ENCODE measurements around the gene PPA1.
"Not testable (repeated sequence)": the region's sequence is repeated elsewhere in the genome, so short reads cannot be mapped to it uniquely, and the experiment has no call there.

PPA1 gene

DNA sequence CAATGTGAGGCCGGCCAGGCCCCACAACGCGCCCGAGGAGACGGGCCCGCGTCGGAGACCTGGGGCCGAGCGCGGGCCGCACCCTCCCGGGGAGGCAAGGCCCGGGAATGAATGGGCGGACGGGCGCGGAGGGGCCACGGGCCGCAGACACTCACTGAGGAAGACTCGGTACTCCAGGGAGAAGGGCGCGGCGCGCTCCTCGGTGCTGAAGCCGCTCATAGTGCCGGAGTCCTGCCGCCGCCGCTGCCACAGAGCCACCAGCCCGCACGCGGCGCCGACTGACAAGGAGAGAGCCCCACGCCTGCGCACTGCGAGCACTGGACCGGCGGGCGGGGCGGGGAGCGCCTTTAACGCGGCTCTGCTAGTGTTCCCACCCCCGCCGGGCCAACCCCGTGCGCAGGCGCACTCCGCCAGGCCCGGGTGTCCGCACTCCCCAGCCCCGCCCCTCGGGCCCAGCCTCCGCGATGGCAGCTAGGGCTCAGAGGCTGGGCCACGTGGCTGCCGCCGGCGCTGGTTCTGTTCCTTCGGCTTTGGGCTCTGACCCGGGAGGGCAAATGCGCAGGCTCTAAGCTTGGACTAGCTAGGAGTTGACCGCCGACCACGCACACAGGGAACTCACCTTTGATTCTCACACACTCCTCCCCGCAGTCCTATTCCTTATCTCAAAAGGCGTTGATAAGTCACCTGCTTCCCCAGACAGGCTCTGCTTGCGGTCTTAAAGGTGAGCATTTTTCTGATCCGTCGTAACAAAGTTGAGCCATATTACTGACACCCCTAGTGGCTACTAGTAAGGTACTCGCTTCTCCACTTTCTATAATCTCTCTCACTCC is at the start of gene PPA1:
PPA1 (minus strand) TSS at position 321 of the 830 bp plus-strand sequence; CDS start at position 219, 102 bp downstream.
- FAIRE-seq = no peak

DNA sequence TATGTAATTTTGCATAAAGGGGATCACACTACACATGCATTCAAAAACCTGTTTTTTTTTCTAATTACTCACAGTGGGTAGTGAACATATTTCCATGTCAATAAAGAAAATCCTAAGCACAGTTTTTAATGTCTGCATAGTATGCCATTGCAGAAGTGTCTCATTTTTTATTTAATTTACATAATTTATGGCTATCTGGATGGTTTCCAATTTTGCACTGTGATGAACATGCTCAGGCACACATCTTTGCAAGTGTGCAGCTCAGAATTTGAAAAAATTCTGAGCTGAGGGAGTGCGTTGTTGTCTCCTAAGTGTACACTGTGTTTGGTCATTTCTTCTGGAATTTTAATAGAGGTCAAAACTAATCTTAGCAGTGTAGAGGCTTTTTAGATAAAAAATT is 48.4 kb upstream of the PPA1 start:
- no peak for FAIRE-seq

- FAIRE-seq = no peak
Measured at GRCh38 chr10:70280099-70280498, 46.9 kb upstream of the PPA1 start.

GRCh38 chr10:70277396-70278030 is 44.3 kb upstream of the PPA1 start:
- FAIRE-seq = no peak

- FAIRE-seq = no peak
Measured at GRCh38 chr10:70274643-70275042, 41.4 kb upstream of the PPA1 start.

DNA sequence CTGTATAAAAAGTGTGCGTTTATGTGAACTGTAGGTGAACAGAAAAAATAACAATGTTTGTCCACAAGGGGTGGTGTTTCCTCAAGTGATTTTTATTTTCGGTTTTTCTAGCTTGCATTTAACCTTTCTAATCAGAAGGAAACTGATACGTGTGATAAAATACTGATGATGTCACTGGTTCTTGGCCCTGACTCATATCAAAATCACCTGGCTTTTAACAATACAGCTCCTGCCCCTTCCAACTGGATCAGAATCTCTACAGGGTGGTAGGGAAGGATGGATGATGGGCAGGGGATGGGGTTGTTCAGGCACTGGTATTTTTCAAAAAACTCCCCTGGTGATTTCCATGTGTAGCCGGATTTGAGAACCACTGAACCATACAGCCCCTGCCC is 39.7 kb upstream of the PPA1 start:
- no peak for FAIRE-seq

DNA sequence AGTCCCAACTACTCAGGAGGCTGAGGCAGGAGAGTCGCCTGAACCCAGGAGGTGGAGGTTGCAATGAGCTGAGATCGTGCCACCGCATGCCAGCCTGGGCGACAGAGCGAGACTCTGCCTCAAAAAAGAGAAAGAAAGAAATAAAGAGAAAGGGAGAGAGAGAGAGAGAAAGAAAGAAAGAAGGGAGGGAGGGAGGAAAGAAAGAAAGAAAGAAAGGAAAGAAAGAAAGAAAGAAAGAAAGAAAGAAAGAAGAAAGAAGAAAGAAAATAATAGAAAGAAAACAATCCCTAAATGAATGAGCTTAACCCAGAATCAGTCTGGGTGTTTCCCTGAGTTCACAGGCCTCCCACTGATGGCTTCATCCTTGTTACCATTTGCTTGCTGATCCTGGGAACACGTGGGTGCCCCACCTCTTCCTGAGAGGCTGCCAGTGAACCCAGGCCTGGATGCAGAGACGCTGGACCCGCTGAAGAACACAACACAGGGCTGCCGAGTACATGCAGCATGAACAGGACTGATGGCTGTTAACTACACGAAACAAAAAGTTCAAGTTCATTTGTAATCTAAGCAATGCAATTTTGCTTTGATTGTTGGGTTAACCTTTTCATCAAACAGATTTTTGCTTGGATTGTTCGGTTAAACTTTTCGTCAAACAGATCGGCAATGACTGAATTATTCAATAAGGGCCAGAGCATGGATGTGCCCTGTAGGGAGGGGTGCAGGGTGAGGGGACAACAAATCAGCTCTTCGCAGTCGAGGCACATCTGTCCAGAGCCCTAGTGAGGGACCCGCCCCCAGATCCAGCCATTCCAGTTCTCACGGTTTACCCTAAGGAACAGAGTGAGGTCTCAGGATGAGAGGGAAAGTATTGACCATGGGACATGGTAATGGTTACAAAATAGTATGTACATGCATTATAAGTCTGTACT is 39.0 kb upstream of the PPA1 start:
- no peak for FAIRE-seq

DNA sequence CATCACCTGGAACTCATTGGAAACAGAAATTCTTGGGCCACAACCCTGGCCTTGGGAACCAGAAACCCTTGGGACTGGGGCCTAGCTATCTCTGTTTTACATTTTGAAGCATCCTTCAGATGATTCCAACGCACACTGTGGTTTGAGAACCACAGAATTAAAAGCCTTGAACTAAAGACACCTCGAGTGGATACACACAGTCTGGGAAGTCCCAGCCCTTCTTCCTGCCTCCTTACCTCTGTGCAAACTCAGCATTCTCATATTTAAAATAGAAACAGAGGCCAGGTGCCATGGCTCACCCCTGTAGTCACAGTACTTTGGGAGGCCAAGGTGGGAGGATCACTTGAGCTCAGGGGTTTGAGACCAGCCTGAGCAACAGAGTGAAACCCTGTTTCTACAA is 37.7 kb upstream of the PPA1 start:
- FAIRE-seq = no peak

- FAIRE-seq = no peak
Measured at GRCh38 chr10:70269741-70270140, 36.5 kb upstream of the PPA1 start.

- FAIRE-seq = no peak
Measured at GRCh38 chr10:70268376-70268775, 35.1 kb upstream of the PPA1 start.

DNA sequence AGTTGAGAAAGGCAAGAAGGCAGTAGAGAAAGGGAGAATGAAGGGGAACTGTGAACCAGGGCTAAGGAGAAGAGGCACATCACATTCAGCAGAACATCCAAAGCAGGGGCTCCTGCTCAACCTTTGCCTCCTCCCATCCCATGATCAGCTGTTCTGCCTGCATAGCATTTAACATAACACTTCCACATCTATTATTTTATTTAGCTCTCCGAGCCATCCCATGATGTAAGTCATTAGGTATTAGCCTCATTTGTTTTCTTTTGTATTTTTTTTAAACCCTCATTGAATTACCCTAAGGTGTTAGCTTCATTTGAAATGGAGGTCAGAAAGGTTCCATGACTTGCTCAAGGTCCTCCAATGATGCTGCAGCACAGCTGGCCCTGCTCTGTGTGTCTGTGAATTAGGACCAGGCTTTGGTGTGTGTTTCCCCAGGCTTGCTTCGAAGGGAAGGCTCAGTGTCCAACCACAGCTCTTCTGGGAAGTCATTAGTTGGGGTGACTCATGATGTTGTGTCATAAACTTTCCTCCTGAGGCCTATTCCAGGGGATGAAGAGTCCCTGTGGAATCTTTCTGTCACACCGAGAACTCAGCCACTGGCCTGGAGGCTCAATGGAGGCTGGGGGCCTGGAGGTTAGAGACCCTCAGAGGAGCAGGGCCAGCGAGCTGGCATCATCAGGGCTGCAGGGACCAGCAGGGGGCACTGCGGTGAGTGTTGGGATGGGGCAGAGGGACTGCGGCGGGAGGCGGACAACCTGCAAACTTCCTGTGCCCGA is 34.1 kb upstream of the PPA1 start:
- no peak for FAIRE-seq

- FAIRE-seq = no peak
Measured at GRCh38 chr10:70266701-70267100, 33.5 kb upstream of the PPA1 start.

DNA sequence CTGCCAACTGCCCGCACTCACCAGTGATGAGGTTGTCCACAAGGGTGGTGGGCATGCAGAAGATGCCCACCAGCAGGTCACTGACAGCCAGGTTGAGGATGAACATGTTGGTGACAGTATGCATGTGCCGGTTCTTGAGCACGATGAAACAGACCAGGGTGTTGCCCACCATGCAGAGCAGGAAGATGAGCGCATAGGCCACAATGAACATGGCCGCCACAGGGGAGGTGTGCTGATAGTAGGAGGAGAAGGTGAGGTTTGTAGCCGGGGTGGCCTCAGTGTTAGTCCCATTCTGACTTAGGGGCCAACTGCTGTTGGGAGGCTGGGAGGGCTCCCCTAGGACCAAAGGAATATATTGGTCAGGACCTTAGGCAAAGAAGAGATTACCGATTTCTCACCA is 32.8 kb upstream of the PPA1 start:
- no peak for FAIRE-seq

- FAIRE-seq = no peak
Measured at GRCh38 chr10:70265032-70265689, 31.9 kb upstream of the PPA1 start.

- FAIRE-seq = no peak
Measured at GRCh38 chr10:70260734-70261133, 27.5 kb upstream of the PPA1 start.

DNA sequence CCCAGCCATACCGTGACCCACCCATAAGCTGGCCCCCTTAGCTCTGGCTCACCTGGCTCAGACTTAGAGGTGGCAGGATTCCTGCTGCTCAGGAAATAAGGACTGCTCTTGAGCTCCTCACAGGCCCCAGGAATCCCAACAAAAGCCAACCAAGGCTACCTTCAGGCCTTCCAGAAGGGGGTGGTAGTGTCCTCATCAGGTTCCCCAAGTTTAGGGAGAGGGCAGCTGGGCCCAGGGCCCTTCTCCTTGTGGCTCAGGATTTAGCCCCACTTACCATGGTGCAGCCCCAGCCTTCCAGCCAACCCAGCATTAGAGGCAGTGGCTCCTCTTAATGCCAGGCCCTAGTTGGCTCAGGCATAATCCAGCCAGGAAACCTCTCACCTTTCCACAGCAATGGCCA is 27.0 kb upstream of the PPA1 start:
- FAIRE-seq = no peak

- FAIRE-seq = no peak
Measured at GRCh38 chr10:70258216-70258615, 25.0 kb upstream of the PPA1 start.

- not testable (repeated sequence) for FAIRE-seq
Measured at GRCh38 chr10:70257816-70258215, 24.6 kb upstream of the PPA1 start.

DNA sequence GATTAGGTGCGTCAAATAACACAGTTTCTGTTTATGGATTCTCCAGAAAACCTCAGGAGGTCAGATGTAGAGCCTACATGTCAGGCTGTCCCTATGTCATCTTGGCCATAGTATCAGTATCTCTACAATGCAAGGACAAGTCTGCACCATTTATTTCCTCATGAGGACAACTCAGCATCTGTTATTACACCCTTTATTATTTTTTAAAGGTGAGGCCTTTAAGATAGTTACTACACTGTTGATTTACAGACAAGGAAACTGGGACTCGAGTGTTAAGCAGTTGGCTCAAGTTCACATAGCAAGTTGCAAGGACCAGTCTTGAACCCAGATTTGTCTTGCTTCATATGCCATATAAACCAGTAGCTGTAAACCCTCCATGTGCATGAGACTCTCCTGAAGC is 23.2 kb upstream of the PPA1 start:
- FAIRE-seq = no peak

DNA sequence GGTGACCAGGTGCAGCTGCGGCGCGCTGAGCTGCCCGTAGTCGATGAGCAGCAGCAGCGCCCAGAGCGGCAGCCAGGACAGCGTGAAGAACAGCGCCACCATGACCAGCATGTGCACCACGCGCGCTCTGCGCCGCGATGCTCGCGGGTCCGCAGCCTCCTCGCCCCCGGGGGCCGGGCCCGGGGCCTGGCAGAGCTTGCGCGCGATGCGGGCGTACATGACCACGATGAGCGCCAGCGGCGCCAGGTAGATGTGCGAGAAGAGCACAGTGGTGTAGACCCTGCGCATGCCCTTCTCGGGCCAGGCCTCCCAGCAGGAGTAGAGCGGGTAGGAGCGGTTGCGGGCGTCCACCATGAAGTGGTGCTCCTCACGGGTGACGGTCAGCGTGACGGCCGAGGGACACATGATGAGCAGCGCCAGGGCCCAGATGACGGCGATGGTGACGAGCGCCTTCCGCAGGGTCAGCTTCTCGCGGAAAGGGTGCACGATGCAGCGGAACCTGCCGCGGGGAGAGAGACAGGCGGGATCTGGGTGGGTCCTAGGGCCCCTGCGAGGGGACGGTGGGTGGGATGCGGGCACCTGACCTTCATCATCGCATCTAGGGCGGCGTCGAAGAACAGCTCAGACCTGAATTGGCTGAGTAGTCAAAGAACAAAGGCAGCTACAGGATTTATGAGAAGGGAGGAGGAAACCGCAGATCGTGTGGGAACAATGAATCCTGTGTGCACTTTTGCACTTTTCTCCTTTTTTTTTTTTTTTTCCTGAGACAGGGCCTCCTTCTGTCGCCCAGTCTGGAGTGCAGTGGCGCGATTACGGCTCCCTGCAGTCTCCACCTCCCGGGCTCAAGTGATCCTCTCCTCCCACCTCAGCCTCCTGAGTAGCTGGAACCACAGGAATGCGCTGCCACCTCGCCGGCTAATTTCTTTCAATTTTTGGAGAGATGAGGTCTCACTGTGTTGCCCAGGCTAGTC is 22.4 kb upstream of the PPA1 start:
- FAIRE-seq = no peak

Data from colon (tissue), 2 donors.